AG09319 (cell line): ENCODE results near the gene GFY.

Experiments used
- DNase-seq: peaks from one replicate; pipeline ENCODE4 v3.0.0-alpha.2; 2010; ENCODE audit warnings: low read depth; ENCODE audit errors: extremely low read depth
- CTCF ChIP-seq: IDR thresholded peaks from 2 replicates; pipeline ENCODE4 v1.5.1; 2011; ENCODE audit warnings: low read depth, mild to moderate bottlenecking, inconsistent platforms, low read length, moderate library complexity

Gene GFY

GRCh38 chr19:49423071-49423984 is 1.9 kb upstream of the GFY start, which contains the start of gene PTH2:
Gene PTH2, minus strand, starts transcription at chr19:49423441. Its CDS starts 102 bp downstream, at chr19:49423339.
- no peak for TF ChIP-seq CTCF
- no peak for DNase-seq

GRCh38 chr19:49423985-49424303 is 1.2 kb upstream of the GFY start:
- DNase-seq: no peak
- TF ChIP-seq CTCF: no peak

- no peak for TF ChIP-seq CTCF
- no peak for DNase-seq
Observed at GRCh38 chr19:49425922-49426592, 869 bp downstream of the GFY start.

GRCh38 chr19:49427339-49427738 is 2.2 kb downstream of the GFY start:
- TF ChIP-seq CTCF: no peak
- no peak for DNase-seq

- no peak for DNase-seq
- TF ChIP-seq CTCF: no peak
Observed at GRCh38 chr19:49427855-49428546, 2.8 kb downstream of the GFY start.

GRCh38 chr19:49428547-49429451 is 3.6 kb downstream of the GFY start:
- no peak for DNase-seq
- TF ChIP-seq CTCF: no peak
